AG09309 (cell line): ENCODE results near the gene TBC1D24.

Experiments used
- DNase-seq: peaks from one replicate; pipeline ENCODE4 v3.0.0-alpha.2; 2010; ENCODE audit warnings: low read depth
- H3K4me3 ChIP-seq: 2 replicates; pipeline ENCODE4 v1.5.1; 2011; ENCODE audit warnings: mild to moderate bottlenecking, low read depth, low read length, moderate library complexity; ENCODE audit not compliant: control insufficient read depth
- TF ChIP-seq, protein P1 (sequence below): IDR thresholded peaks from 2 replicates; pipeline ENCODE4 v1.5.1; 2011; ENCODE audit warnings: mild to moderate bottlenecking, low read depth, low read length, inconsistent platforms; ENCODE audit not compliant: insufficient read depth, control insufficient read depth; ENCODE audit errors: missing control alignments

TBC1D24 gene

DNA sequence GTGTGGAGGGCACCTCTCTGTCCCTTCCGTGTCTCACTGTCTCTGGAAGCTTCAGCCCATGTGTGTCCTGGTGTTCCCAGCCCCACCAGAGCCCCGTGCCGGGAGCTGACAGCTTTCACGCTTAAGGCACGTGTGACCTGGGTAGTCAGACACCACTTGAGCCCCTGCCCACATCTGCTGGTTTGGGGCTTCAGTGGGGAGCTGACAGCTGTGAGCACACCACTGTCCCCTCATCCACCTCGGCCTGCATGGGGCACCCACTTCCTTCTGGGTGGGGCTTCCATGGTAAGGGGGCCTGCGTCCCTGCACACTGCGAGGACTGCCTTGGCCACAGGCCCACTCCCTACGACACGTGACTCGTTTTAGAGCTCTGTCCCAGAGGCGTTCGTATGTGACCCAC, 17.7 kb upstream of the TBC1D24 start:
- DNase-seq: no peak
- H3K4me3 ChIP-seq: no peak overlapping the region
- TF ChIP-seq, protein P1, sequence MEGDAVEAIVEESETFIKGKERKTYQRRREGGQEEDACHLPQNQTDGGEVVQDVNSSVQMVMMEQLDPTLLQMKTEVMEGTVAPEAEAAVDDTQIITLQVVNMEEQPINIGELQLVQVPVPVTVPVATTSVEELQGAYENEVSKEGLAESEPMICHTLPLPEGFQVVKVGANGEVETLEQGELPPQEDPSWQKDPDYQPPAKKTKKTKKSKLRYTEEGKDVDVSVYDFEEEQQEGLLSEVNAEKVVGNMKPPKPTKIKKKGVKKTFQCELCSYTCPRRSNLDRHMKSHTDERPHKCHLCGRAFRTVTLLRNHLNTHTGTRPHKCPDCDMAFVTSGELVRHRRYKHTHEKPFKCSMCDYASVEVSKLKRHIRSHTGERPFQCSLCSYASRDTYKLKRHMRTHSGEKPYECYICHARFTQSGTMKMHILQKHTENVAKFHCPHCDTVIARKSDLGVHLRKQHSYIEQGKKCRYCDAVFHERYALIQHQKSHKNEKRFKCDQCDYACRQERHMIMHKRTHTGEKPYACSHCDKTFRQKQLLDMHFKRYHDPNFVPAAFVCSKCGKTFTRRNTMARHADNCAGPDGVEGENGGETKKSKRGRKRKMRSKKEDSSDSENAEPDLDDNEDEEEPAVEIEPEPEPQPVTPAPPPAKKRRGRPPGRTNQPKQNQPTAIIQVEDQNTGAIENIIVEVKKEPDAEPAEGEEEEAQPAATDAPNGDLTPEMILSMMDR: no peak

DNA sequence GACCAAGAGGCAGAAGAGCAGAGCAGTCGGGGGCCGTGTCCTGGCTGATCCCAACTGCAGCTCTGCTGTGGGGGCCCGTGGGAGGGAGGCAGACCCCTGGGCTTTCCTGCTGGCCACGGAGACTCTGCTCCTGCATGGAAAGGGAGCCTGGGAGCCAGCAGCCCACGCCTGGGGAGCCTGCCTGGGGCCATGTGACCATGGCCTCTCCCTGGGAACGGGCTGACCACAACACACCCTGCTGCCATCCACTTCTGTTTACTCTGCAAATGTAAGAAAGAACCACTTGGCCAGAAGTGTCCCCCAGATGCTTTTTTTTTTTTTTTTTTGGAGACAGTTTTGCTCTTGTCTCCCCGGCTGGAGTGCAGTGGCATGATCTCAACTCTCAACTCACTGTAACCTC, 17.0 kb upstream of the TBC1D24 start:
- no peak for DNase-seq
- TF ChIP-seq, protein P1: no peak
- no peak overlapping the region for H3K4me3 ChIP-seq

DNA sequence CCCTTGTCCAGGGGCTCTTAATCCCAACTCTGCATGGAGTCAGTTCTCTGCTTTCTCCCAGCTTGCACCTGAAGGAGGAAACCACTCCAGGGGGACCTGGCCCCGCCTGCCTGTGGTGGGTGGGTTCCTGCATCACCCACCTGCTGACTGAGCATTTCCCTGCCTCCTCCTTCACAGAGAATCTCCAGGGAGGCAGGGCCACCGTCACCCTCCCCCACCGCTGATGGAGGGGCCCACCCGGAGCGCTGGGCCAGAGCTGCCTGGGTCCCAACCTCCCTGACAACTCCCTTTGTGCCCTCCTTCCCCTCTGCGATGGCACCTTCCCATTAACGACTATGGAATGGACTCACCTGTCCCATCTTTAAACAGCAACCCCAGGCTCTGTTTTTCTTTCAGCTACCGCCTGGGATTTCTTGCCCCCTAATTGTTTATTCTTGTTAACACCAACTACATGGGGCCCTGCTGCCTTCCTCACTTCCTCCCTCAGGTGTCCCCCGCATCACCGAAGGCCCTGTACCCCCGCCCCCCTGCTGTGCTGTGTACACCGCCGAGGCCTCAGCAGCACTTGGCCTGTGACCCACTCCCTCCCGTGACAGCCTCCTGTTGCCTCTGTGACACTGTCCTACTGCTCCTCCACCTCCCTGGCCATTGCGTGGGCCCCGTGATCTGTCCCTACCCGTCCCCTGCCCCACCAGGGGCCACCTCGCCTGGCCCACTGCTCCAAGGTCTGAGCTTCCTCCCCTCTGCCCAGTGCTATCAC, 15.9 kb upstream of the TBC1D24 start:
- DNase-seq: no peak
- TF ChIP-seq, protein P1: no peak
- peak overlapping the region; percentile 64 for H3K4me3 ChIP-seq

DNA sequence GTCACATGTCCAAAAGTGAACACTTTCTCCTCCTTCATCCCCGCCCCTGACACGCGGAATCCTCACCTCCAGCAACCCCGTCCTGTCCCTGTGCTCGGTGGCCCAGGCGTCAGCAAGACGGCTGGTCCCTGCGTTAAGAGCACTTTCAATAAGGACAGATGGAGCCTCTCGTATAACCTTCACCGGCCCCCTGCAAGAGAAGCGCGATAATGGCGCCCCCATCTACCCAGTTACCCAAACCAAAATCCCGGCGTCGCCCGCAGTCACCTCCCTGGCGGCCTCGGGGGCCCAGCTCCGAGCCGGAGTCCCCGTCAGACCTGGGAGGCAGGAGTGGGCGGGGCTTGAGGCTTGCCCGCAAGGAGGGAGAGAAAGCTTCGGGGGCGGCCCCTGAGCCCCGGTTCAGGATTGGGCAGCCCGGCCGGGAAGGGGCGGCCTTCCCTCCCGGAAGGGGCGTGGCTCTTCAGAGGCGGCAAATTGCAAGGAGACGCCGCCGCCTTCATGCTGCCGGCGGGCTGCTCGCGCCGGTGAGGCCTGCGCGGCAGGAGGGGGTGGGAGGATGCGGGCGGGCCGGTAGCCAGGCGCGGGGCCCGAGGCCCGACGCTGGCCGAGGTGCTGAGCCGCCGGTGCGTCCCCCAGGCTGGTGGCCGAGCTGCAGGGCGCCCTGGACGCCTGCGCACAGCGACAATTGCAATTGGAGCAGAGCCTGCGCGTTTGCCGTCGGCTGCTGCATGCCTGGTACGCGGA, 15.1 kb upstream of the TBC1D24 start, which contains the start of gene TEDC2:
TSS of gene TEDC2 (plus strand) at position 463 of the 744 bp plus-strand sequence. CDS start at position 499, 36 bp downstream.
- TF ChIP-seq, protein P1: no peak
- peak within 1 kb of the TSS; percentile 64 for H3K4me3 ChIP-seq
- peak; percentile 50 for DNase-seq

DNA sequence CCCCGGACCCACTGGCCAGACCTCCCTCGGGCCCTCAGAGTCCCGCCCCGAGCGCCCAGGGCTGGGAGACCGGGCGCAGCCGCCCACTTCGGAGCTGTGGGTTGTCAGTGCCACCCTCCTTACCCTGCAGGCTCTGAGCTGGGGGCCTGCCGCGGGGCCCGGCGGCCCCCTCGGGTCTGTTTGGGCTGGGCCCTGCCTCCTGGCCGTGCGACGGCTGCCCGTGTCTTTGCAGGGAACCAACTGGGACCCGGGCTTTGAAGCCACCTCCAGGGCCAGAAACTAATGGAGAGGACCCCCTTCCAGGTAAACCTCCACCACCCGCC, 14.6 kb upstream of the TBC1D24 start:
- peak overlapping the region; percentile 64 for H3K4me3 ChIP-seq
- DNase-seq: no peak
- TF ChIP-seq, protein P1: no peak

DNA sequence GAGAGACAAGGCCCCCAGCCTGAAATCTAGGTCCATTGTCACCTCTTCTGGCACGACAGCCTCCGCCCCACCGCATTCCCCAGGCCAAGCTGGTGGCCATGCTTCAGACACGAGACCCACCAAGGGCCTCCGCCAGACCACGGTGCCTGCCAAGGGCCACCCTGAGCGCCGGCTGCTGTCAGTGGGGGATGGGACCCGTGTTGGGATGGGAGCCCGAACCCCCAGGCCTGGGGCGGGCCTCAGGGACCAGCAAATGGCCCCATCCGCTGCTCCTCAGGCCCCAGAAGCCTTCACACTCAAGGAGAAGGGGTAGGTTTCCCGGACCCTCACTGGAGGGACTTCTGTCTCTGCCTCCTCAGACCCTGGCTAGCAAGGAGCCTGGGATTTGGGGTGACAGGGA, 14.0 kb upstream of the TBC1D24 start:
- TF ChIP-seq, protein P1: no peak
- peak overlapping the region; percentile 64 for H3K4me3 ChIP-seq
- no peak for DNase-seq
